GM19438 (cell line): ENCODE results near the gene PROM1.

Experiments used
- ATAC-seq: cut with Tn5 transposase; IDR thresholded peaks from one replicate; pipeline ENCODE4 v1.9.1; 2021; ENCODE audit warnings: low read depth; ENCODE audit not compliant: unreplicated experiment

Gene PROM1

GRCh38 chr4:15953625-15954024 lies 130.2 kb downstream of the PROM1 start:
- ATAC-seq = no peak

- ATAC-seq = no peak
Measured at GRCh38 chr4:15951781-15952180, 132.0 kb downstream of the PROM1 start.

GRCh38 chr4:15948826-15949225 lies 135.0 kb downstream of the PROM1 start:
- no peak for ATAC-seq

- ATAC-seq = no peak
Measured at GRCh38 chr4:15947684-15948083, 136.1 kb downstream of the PROM1 start.

- ATAC-seq = no peak
Measured at GRCh38 chr4:15945516-15945915, 138.3 kb downstream of the PROM1 start.

GRCh38 chr4:15944895-15945294 lies 138.9 kb downstream of the PROM1 start:
- no peak for ATAC-seq

- no peak for ATAC-seq
Measured at GRCh38 chr4:15942283-15942682, 141.5 kb downstream of the PROM1 start.

- ATAC-seq = no peak
Measured at GRCh38 chr4:15938640-15939039, 145.2 kb downstream of the PROM1 start, which contains the start of gene FGFBP1. Gene FGFBP1 (minus strand): TSS chr4:15938740. CDS start chr4:15936632, 2,108 bp downstream.

- ATAC-seq = no peak
Measured at GRCh38 chr4:15938182-15938581, 145.6 kb downstream of the PROM1 start.

- no peak for ATAC-seq
Measured at GRCh38 chr4:15936495-15936894, 147.3 kb downstream of the PROM1 start.

GRCh38 chr4:15935504-15936402 lies 148.1 kb downstream of the PROM1 start:
- ATAC-seq = no peak

GRCh38 chr4:15934259-15934658 lies 149.6 kb downstream of the PROM1 start:
- no peak for ATAC-seq

- ATAC-seq = no peak
Measured at GRCh38 chr4:15931451-15932210, 152.2 kb downstream of the PROM1 start.

- ATAC-seq = no peak
Measured at GRCh38 chr4:15930314-15930713, 153.5 kb downstream of the PROM1 start.

GRCh38 chr4:15929540-15929939 lies 154.3 kb downstream of the PROM1 start:
- ATAC-seq = no peak

- ATAC-seq = no peak
Measured at GRCh38 chr4:15928883-15929282, 154.9 kb downstream of the PROM1 start.

GRCh38 chr4:15926486-15926885 lies 157.3 kb downstream of the PROM1 start:
- ATAC-seq = no peak

- no peak for ATAC-seq
Measured at GRCh38 chr4:15925830-15926229, 158.0 kb downstream of the PROM1 start.

GRCh38 chr4:15921592-15921932 lies 162.3 kb downstream of the PROM1 start:
- ATAC-seq = no peak

- ATAC-seq = no peak
Measured at GRCh38 chr4:15920723-15921591, 162.9 kb downstream of the PROM1 start.
